WTC11 (cell line): ENCODE measurements around the gene LAMA5. TPM values are rescaled to one million over a fixed set of nuclear protein-coding genes. Genes with fewer than 3 reads are reported as not detected.

Source experiments
- ATAC-seq: fragments of 200-7000 bp; cut with Tn5 transposase; 2 replicates; pipeline ENCODE4 v1.10.0; 2021; ENCODE audit warnings: mild to moderate bottlenecking, moderate library complexity
- CTCF ChIA-PET: fragments of 300-600 bp; sonication (Branson Sonifier 250); formaldehyde crosslinking; loops from one replicate; lab custom pipeline; 2021; ENCODE audit warnings: antibody characterized with exemption; lab: Charles Lee
- POLR2A ChIA-PET: fragments of 350-600 bp; sonication (Branson Sonifier 250); formaldehyde crosslinking; loops from one replicate; lab custom pipeline; 2021; ENCODE audit warnings: antibody characterized with exemption; lab: Charles Lee
- DNase-seq: peaks from one replicate; pipeline ENCODE4 v3.0.0; 2021; ENCODE audit warnings: low spot score
- H3K27ac Mint-ChIP-seq: 2 replicates; pipeline ENCODE4 v1.8.0; 2021; ENCODE audit warnings: mixed read lengths
- H3K27me3 Mint-ChIP-seq: 2 replicates; pipeline ENCODE4 v1.8.0; 2021; ENCODE audit warnings: low read depth, mild to moderate bottlenecking, moderate library complexity, mixed read lengths
- H3K36me3 Mint-ChIP-seq: 2 replicates; pipeline ENCODE4 v1.8.0; 2021; ENCODE audit warnings: mixed read lengths
- H3K4me1 Mint-ChIP-seq: 2 replicates; pipeline ENCODE4 v1.8.0; 2022; ENCODE audit warnings: mixed read lengths
- H3K4me3 Mint-ChIP-seq: 2 replicates; pipeline ENCODE4 v1.8.0; 2021; ENCODE audit warnings: mild to moderate bottlenecking, moderate library complexity, mixed read lengths
- H3K9me3 Mint-ChIP-seq: 2 replicates; pipeline ENCODE4 v1.8.0; 2021; ENCODE audit warnings: mixed read lengths
- JAZF1 ChIP-seq: fragments of 250-450 bp; sonication (Bioruptor Pico); IDR thresholded peaks from 2 replicates; pipeline ENCODE4 v1.9.0; 2021; ENCODE audit warnings: moderate library complexity, mild to moderate bottlenecking, inconsistent platforms
- MYBL2 ChIP-seq: sonication (generic); formaldehyde crosslinking; IDR thresholded peaks from 2 replicates; pipeline ENCODE4 v1.8.1; 2023; ENCODE audit warnings: mild to moderate bottlenecking, moderate library complexity, missing genetic modification reagents
- NR3C1 ChIP-seq: sonication (generic); formaldehyde crosslinking; conservative IDR thresholded peaks from 2 replicates; pipeline ENCODE4 v1.8.1; 2023; ENCODE audit warnings: low read depth, mild to moderate bottlenecking, missing genetic modification reagents
- PRRX2 ChIP-seq: fragments of 250-450 bp; sonication (Bioruptor Pico); IDR thresholded peaks from 2 replicates; pipeline ENCODE4 v1.8.0; 2021; ENCODE audit warnings: mild to moderate bottlenecking
- SMAD4 ChIP-seq: sonication (generic); formaldehyde crosslinking; IDR thresholded peaks from 2 replicates; pipeline ENCODE4 v1.8.0; 2022; ENCODE audit warnings: mild to moderate bottlenecking, missing genetic modification reagents
- STAT6 ChIP-seq: sonication (generic); formaldehyde crosslinking; conservative IDR thresholded peaks from 2 replicates; pipeline ENCODE4 v1.8.1; 2023; ENCODE audit warnings: mild to moderate bottlenecking, low read depth, missing genetic modification reagents, moderate library complexity
- TP53 ChIP-seq: sonication (generic); formaldehyde crosslinking; IDR thresholded peaks from 2 replicates; pipeline ENCODE4 v1.8.1; 2023; ENCODE audit warnings: mild to moderate bottlenecking, missing genetic modification reagents
- USF2 ChIP-seq: sonication (generic); formaldehyde crosslinking; IDR thresholded peaks from 2 replicates; pipeline ENCODE4 v1.8.1; 2023; ENCODE audit warnings: mild to moderate bottlenecking, missing genetic modification reagents, moderate library complexity
- ZNF396 ChIP-seq: fragments of 250-450 bp; sonication (Bioruptor Pico); IDR thresholded peaks from 2 replicates; pipeline ENCODE4 v1.8.0; 2021; ENCODE audit warnings: mild to moderate bottlenecking, moderate library complexity, borderline replicate concordance
- total RNA-seq: library from RNA; stranded (reverse); gene quantifications from 3 replicates; pipeline ENCODE4 v1.2.3, GENCODE V29; 2021
- TF ChIP-seq, protein P1 (sequence below): sonication (generic); formaldehyde crosslinking; IDR thresholded peaks from 2 replicates; pipeline ENCODE4 v1.8.0; 2022; ENCODE audit warnings: mild to moderate bottlenecking, missing genetic modification reagents
- TF ChIP-seq, protein P2 (sequence below): sonication (generic); formaldehyde crosslinking; IDR thresholded peaks from 2 replicates; pipeline ENCODE4 v1.8.0; 2023; ENCODE audit warnings: missing genetic modification reagents, mild to moderate bottlenecking, borderline replicate concordance

LAMA5 gene
- total RNA-seq, 1 experiment from 2014 or later, result 329 TPM

DNA sequence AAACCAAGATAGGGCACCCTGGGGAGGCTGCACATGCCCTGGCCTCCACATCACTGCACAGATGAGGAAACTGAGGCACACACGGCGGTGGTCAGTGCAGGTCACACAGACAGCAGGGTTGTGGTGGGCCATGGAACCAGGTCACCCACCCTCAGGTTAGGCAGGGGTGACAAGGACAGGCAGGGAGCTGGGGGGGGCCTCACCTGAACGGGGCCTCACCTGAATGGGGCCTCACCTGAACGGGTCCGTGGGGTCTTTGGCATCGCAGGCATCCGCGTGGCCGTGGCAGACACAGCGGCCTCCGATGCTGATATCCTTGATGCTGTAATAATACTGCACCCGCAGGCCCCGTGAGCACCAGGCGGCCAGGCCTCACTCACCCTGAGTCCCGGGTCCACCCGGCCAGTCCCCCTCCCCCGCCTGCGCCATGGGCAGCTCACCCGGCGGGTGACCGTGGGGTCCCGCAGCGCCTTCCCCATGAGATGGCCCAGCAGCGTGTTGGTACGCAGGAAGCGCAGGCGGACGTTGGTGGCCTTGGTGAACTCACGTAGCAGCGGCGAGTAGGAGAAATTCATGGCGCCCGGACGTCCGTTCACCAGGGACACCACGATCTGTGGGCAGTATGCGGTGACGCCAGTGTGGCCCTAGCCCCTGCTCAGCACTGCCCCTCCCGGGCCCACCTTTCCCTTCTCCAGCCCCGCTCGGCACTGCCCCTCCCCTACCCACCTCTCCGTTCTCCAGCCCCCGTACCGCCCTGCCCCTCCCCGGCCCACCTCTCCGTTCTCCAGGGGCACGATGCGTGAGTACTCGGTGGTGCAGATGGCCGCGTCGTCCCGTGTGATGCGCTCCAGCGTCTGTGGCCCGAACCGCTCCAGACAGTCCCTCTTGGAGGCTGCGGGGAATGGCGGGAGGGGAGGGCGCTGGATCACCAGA, 15.4 kb downstream of the LAMA5 start:
- Mint-ChIP-seq H3K9me3 (peaks cover 9% of the 10 kb centered on the region), H3K4me3 (no peak overlapping the region), H3K36me3 (peaks cover 42% of the 10 kb centered on the region), H3K27ac (no peak overlapping the region), H3K27me3 (no peaks in the 10 kb centered on the region), H3K4me1 (peaks cover 9% of the 10 kb centered on the region)
- DNase-seq, result no peak
- TF ChIP-seq USF2 (no peak), PRRX2 (CRISPR knock-in tag) (no peak), NR3C1 (CRISPR knock-in tag) (no peak), STAT6 (no peak), TP53 (CRISPR knock-in tag) (no peak), JAZF1 (CRISPR knock-in tag) (no peak)
- TF ChIP-seq, protein P1, sequence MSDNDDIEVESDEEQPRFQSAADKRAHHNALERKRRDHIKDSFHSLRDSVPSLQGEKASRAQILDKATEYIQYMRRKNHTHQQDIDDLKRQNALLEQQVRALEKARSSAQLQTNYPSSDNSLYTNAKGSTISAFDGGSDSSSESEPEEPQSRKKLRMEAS (CRISPR knock-in tag), result no peak
- ATAC-seq, result no peak
- POLR2A ChIA-PET, result no interaction called here
- CTCF ChIA-PET, result no interaction called here

DNA sequence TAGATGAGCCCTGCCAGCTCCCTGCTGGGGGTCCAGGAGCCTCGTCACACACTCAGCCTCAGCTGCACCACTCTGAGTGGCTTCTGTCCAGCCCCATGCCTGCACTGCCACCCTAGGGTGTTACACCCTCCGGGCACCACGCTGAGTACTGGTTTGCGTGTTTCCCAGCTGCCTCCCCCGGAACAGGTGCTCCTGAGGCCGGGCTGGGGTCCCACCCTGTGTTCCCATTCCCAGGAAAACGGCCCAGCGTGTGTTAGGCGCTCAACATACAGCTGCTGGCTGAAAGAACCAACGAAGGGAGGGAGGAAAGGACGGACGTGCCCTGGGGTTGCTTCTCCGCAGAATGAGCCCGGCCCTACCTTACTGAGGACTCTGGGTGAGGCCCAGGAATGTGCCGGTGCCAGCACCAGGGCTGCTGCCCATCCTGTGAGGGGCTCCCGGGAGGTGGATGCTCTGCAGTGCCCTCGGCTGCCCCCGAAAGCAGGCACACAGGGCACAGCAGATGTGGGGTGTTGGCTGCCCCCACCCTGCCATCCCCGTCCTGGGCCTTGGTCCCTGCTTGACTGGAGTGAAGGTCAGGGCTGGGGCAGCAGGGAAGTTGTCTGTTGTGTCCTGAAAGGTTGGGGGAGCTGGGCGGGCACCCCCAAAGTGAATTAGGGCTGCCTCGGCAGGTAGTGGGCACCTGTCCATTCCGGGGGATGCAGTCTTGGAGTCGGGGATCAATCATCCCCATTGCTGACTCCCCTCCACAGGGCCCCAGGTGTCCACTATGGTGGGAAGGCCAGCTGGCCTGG, 16.3 kb downstream of the LAMA5 start:
- H3K4me3 Mint-ChIP-seq, result no peak overlapping the region
- TF ChIP-seq USF2, result no peak
- no peak for TF ChIP-seq SMAD4 (CRISPR knock-in tag)
- TF ChIP-seq ZNF396 (CRISPR knock-in tag), result no peak
- TF ChIP-seq, protein P1 (CRISPR knock-in tag), result no peak
- no peak for TF ChIP-seq MYBL2 (CRISPR knock-in tag)
- TF ChIP-seq, protein P2, sequence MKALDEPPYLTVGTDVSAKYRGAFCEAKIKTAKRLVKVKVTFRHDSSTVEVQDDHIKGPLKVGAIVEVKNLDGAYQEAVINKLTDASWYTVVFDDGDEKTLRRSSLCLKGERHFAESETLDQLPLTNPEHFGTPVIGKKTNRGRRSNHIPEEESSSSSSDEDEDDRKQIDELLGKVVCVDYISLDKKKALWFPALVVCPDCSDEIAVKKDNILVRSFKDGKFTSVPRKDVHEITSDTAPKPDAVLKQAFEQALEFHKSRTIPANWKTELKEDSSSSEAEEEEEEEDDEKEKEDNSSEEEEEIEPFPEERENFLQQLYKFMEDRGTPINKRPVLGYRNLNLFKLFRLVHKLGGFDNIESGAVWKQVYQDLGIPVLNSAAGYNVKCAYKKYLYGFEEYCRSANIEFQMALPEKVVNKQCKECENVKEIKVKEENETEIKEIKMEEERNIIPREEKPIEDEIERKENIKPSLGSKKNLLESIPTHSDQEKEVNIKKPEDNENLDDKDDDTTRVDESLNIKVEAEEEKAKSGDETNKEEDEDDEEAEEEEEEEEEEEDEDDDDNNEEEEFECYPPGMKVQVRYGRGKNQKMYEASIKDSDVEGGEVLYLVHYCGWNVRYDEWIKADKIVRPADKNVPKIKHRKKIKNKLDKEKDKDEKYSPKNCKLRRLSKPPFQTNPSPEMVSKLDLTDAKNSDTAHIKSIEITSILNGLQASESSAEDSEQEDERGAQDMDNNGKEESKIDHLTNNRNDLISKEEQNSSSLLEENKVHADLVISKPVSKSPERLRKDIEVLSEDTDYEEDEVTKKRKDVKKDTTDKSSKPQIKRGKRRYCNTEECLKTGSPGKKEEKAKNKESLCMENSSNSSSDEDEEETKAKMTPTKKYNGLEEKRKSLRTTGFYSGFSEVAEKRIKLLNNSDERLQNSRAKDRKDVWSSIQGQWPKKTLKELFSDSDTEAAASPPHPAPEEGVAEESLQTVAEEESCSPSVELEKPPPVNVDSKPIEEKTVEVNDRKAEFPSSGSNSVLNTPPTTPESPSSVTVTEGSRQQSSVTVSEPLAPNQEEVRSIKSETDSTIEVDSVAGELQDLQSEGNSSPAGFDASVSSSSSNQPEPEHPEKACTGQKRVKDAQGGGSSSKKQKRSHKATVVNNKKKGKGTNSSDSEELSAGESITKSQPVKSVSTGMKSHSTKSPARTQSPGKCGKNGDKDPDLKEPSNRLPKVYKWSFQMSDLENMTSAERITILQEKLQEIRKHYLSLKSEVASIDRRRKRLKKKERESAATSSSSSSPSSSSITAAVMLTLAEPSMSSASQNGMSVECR (CRISPR knock-in tag), result no peak
- TF ChIP-seq PRRX2 (CRISPR knock-in tag), result no peak
- peaks cover 43% of the 10 kb centered on the region for H3K36me3 Mint-ChIP-seq
- DNase-seq, result no peak
- no peak overlapping the region for H3K27ac Mint-ChIP-seq
- H3K9me3 Mint-ChIP-seq, result peaks cover 9% of the 10 kb centered on the region
- no peaks in the 10 kb centered on the region for H3K27me3 Mint-ChIP-seq
- peaks cover 4% of the 10 kb centered on the region for H3K4me1 Mint-ChIP-seq
- POLR2A ChIA-PET, result no interaction called here
- ATAC-seq, result no peak
- CTCF ChIA-PET, result interaction anchor here (1.0 to 3.2 kb wide), 4 partner anchors 13 to 32 kb away, joined by 3 to 14 read pairs (median 5); no protein-coding TSS in a partner anchor
